Body of pancreas (tissue), 4 donors: ENCODE results near the gene ALDH1B1. TPM values are rescaled to one million over a fixed set of nuclear protein-coding genes. Genes with fewer than 3 reads are reported as not detected.

Experiments used
- ATAC-seq: fragments of 150-250 bp; one replicate; pipeline ENCODE4 v1.9.1; 2016
- DNase-seq, 4 donors: peaks; one replicate each; pipeline ENCODE4 v3.0.0-alpha.2; 2019
- H3K27ac ChIP-seq, 4 donors: fragments of 200-600 bp; sonication (generic); 1 replicate in 3 of 4; 2 replicates in 1 of 4; pipeline versions ENCODE4 v1.5.1 to v1.6.1; 2016 to 2019; ENCODE audit warnings: mild to moderate bottlenecking in 1 of 4, mixed read lengths in 1 of 4, moderate library complexity in 1 of 4
- H3K27me3 ChIP-seq, 2 donors: fragments of 200-600 bp; sonication (generic); one replicate each; pipeline ENCODE4 v1.6.0; 2016; ENCODE audit warnings: mild to moderate bottlenecking in 1 of 2
- H3K36me3 ChIP-seq, 2 donors: fragments of 200-600 bp; sonication (generic); replicated peaks in 1 of 2; 2 replicates each; pipeline ENCODE4 v1.5.1; 2016; ENCODE audit warnings: low read depth in 2 of 2; ENCODE audit not compliant: insufficient read depth in 1 of 2
- H3K4me1 ChIP-seq: fragments of 200-600 bp; sonication (generic); one replicate; pipeline ENCODE4 v1.6.0; 2016
- H3K4me3 ChIP-seq, 2 donors: fragments of 200-600 bp; sonication (generic); 1 replicate in 1 of 2; 2 replicates in 1 of 2; pipeline ENCODE4 v1.5.1; 2016 to 2019
- H3K9me3 ChIP-seq, 3 donors: fragments of 200-600 bp; sonication (generic); 1 replicate in 2 of 3; 2 replicates in 1 of 3; pipeline ENCODE4 v1.5.1; 2016
- CTCF ChIP-seq, 7 experiments: fragments of 450-650 bp in 4 of 7; fragments of 200-600 bp in 3 of 7; sonication (generic) in 3 of 7; IDR thresholded peaks; one replicate each; pipeline ENCODE4 v1.5.1; 2016 to 2019; ENCODE audit warnings: antibody characterized with exemption in 7 of 7
- POLR2A ChIP-seq, 3 donors: fragments of 450-650 bp; IDR thresholded peaks; one replicate each; pipeline ENCODE4 v1.6.1; 2016; ENCODE audit warnings: antibody characterized with exemption in 3 of 3, mild to moderate bottlenecking in 2 of 3
- WGBS, 2 donors: methylation state at CpG; one replicate each; pipeline ENCODE4 v1.1.5; 2017; 5-methylcytosine and 5-hydroxymethylcytosine counted together
- intact Hi-C: fragments of 100-400 bp; cut with DNase I; formaldehyde crosslinking; loops from one replicate; pipeline ENCODE4 v1.15.1; 2023
- total RNA-seq, 2 donors: library from RNA; depleted of rRNA; stranded (reverse); fragments of >200 nt; gene quantifications; one replicate each; pipeline ENCODE4 v1.1.0, GENCODE V29; 2016

Gene ALDH1B1
- total RNA-seq, 2 donors from 2014 or later: 11.7 to 17.5 TPM

DNA sequence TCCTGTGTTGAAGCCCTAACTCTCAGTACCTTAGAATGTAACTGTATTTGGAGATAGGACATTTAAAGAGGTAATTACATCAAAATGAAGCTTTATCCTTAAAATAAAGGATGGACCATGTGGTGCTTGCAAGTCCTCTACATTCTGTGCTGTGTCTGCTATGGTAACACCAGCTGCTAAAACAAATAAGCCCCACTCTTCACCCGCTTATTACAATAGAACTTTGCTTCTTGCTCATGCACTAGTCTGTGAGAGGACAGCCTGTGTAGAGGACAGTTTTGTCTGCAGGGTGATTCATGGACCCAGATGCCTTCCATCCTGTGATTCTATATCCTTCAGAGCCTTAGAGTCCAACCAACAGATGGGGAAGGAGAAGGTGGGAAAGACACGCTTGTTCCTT is 44.2 kb downstream of the ALDH1B1 start:
- no peaks in the 10 kb centered on the region for H3K27me3 ChIP-seq
- H3K27ac ChIP-seq: peak overlapping the region; percentile 42 to 77 (median 68)
- ATAC-seq: no peak
- 91 to 100% methylated on average over 2 of the region's 2 CpGs for WGBS, 2 donors
- intact Hi-C loops: no loop called here
- peaks cover 23% of the 10 kb centered on the region for H3K4me1 ChIP-seq
- no peak overlapping the region for H3K4me3 ChIP-seq
- H3K36me3 ChIP-seq: no peaks in the 10 kb centered on the region
- H3K9me3 ChIP-seq: no peaks in the 10 kb centered on the region
- DNase-seq: no peak
- TF ChIP-seq POLR2A (IDR thresholded peaks at IDR 0.05): no peak
- TF ChIP-seq CTCF (IDR thresholded peaks at IDR 0.05): no peak

DNA sequence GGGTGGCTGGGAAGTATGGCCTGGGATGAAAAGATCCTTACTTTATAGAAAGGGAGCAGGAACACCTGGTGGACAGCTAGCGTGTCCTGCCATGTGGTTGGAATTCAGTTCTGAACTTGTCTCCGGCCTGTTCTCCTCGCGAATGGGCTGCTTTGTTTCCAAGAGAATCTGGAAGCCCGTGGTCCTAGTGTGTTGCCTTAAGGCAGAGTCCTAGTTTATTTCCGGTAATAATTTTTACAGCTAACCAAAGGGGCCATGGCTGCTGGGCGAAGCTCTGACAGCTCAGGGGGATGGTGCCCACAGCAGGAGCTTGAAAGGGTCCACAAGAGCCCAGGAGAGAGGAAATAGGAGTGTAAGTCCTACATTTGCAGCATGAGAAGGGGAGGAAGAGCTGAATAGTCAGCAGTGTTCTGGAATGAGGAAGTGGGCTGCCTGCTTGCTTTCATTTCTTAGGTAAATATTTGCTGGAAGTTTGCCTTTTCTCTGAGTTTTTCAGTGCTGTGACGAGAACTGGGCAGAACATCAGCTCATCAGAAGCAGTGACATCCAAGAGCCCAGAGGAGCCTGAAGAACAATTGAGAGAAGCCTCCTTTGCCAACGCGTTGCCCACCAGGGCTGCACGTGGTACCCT is 44.8 kb downstream of the ALDH1B1 start:
- peak; percentile 85 for ATAC-seq
- no peaks in the 10 kb centered on the region for H3K27me3 ChIP-seq
- peak; percentile 48 to 75 (median 62) for DNase-seq
- H3K4me3 ChIP-seq: no peak overlapping the region
- intact Hi-C loops: no loop called here
- 27 to 34% methylated on average over 11 of the region's 11 CpGs for WGBS, 2 donors
- peak overlapping the region; percentile 42 to 77 (median 68) for H3K27ac ChIP-seq
- peaks cover 23% of the 10 kb centered on the region for H3K4me1 ChIP-seq
- H3K36me3 ChIP-seq: no peaks in the 10 kb centered on the region
- TF ChIP-seq CTCF (IDR thresholded peaks at IDR 0.05) (no peak), POLR2A (IDR thresholded peaks at IDR 0.05) (peak in 2 of 3 donors; percentile 25 to 26)
- H3K9me3 ChIP-seq: no peaks in the 10 kb centered on the region

DNA sequence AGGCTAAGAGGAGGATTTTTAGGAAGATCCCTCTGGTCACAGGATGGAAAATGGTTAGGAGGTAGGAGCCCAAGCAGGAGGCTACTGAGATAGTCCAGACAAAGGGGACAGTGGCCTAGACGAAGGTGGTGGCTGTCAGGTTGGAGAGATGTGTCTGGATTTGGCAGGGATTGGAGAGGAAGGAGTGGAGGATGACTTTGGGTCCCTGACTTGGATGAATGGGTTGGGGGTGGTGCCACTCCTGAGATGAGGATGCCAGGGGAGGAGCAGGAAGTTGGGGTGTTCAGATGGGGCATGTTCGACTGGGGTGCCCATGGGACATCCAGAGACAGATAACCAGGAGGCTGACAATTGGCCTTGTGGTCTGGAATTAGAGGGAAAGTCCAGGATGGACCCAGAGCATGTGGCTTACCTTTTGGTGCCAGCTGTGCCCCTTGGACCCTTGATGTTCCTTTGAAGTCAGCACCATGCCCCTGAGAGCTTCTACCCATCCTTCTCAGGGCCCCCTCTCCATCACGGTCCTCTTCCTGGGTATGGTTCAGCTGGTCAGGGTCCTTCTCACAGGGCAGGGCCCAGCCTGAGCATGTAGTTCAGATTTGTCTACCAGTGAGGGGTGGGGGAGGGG is 46.9 kb downstream of the ALDH1B1 start:
- peaks cover 15% of the 10 kb centered on the region for H3K4me1 ChIP-seq
- ATAC-seq (no peak), DNase-seq (no peak)
- H3K27ac ChIP-seq: no peak overlapping the region
- TF ChIP-seq CTCF (IDR thresholded peaks at IDR 0.05) (no peak), POLR2A (IDR thresholded peaks at IDR 0.05) (no peak)
- 79 to 80% methylated on average over 3 of the region's 3 CpGs for WGBS, 2 donors
- H3K9me3 ChIP-seq: no peaks in the 10 kb centered on the region
- intact Hi-C loops: no loop called here
- no peaks in the 10 kb centered on the region for H3K36me3 ChIP-seq
- no peaks in the 10 kb centered on the region for H3K27me3 ChIP-seq
- H3K4me3 ChIP-seq: no peak overlapping the region

- H3K4me3 ChIP-seq: no peak overlapping the region
- TF ChIP-seq POLR2A (IDR thresholded peaks at IDR 0.05) (no peak), CTCF (IDR thresholded peaks at IDR 0.05) (no peak)
- peaks cover 15% of the 10 kb centered on the region for H3K4me1 ChIP-seq
- intact Hi-C loops: no loop called here
- WGBS, 2 donors: 80 to 90% methylated on average over 1 of the region's 1 CpG
- no peak overlapping the region for H3K27ac ChIP-seq
- ATAC-seq: no peak
- H3K9me3 ChIP-seq: no peaks in the 10 kb centered on the region
- no peaks in the 10 kb centered on the region for H3K36me3 ChIP-seq
- no peak for DNase-seq
- no peaks in the 10 kb centered on the region for H3K27me3 ChIP-seq
These were observed 47.4 kb downstream of the ALDH1B1 start for GRCh38 chr9:38439916-38440301.

DNA sequence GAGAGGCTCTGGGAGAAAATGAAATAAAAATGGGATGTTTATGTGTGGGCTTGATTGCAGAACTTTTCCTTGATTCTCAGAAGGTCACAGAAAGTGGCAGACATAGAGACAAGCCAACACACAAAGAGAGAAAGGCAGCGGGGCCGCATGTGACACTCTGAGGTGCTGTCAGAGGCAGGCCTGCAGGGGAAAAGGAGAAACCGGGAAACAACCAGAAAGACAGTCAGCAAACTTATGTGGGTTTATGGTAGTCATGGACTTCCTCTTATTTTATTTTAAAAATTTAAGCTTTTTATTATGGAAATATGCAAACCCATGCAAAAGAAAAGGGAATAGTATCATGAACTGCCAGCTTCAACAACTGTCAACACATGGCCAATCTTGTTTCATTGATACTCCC is 48.0 kb downstream of the ALDH1B1 start:
- H3K36me3 ChIP-seq: no peaks in the 10 kb centered on the region
- intact Hi-C loops: no loop called here
- no peaks in the 10 kb centered on the region for H3K9me3 ChIP-seq
- no peak overlapping the region for H3K27ac ChIP-seq
- DNase-seq (no peak), ATAC-seq (no peak)
- H3K4me3 ChIP-seq: no peak overlapping the region
- H3K27me3 ChIP-seq: no peaks in the 10 kb centered on the region
- no peak for TF ChIP-seq CTCF (IDR thresholded peaks at IDR 0.05)
- TF ChIP-seq POLR2A (IDR thresholded peaks at IDR 0.05): no peak
- 74 to 78% methylated on average over 3 of the region's 3 CpGs for WGBS, 2 donors
- peaks cover 15% of the 10 kb centered on the region for H3K4me1 ChIP-seq
